ENCODE data around the gene BHLHE23.
"Not testable (repeated sequence)": the region's sequence is repeated elsewhere in the genome, so short reads cannot be mapped to it uniquely, and the experiment has no call there.

BHLHE23 gene

GRCh38 chr20:63042448-63043071, 35.8 kb upstream of the BHLHE23 start:
- DNase-seq: no peak

GRCh38 chr20:63041776-63042175, 35.0 kb upstream of the BHLHE23 start:
- no peak for DNase-seq

GRCh38 chr20:63037669-63038268, 31.0 kb upstream of the BHLHE23 start:
- DNase-seq: no peak

- no peak for DNase-seq
Measured at GRCh38 chr20:63036291-63036690, 29.5 kb upstream of the BHLHE23 start.

- no peak for DNase-seq
Measured at GRCh38 chr20:63035603-63036185, 28.9 kb upstream of the BHLHE23 start.

- not testable (repeated sequence) for DNase-seq
Measured at GRCh38 chr20:63034710-63035602, 28.2 kb upstream of the BHLHE23 start.

GRCh38 chr20:63033794-63034709, 27.3 kb upstream of the BHLHE23 start:
- no peak for DNase-seq

- no peak for DNase-seq
Measured at GRCh38 chr20:63032861-63033793, 26.4 kb upstream of the BHLHE23 start.

- DNase-seq: no peak
Measured at GRCh38 chr20:63032026-63032800, 25.4 kb upstream of the BHLHE23 start.

- no peak for DNase-seq
Measured at GRCh38 chr20:63031251-63032014, 24.7 kb upstream of the BHLHE23 start.

- DNase-seq: peak; percentile 35 to 45
Measured at GRCh38 chr20:63029358-63030121, 22.8 kb upstream of the BHLHE23 start.

GRCh38 chr20:63028461-63028921, 21.7 kb upstream of the BHLHE23 start:
- DNase-seq: no peak

- DNase-seq: peak in 1 of 2 experiments; percentile 36
Measured at GRCh38 chr20:63027922-63028389, 21.2 kb upstream of the BHLHE23 start.

- no peak for DNase-seq
Measured at GRCh38 chr20:63027221-63027921, 20.6 kb upstream of the BHLHE23 start.

- DNase-seq: no peak
Measured at GRCh38 chr20:63026582-63027165, 19.9 kb upstream of the BHLHE23 start.

- peak in 1 of 2 experiments; percentile 40 for DNase-seq
Measured at GRCh38 chr20:63025534-63026331, 19.0 kb upstream of the BHLHE23 start.

All from activated T-cell treated with anti-CD3 and anti-CD28 coated beads, Interleukin-2, amount 50 U/mL, for 48 hours (primary cell).